Body of pancreas (tissue), 4 donors: ENCODE data around the gene ITGB2.

Experiments
- CTCF ChIP-seq, 7 experiments: fragments of 450-650 bp in 4 of 7; fragments of 200-600 bp in 3 of 7; sonication (generic) in 3 of 7; IDR thresholded peaks; one replicate each; pipeline ENCODE4 v1.5.1; 2016 to 2019; ENCODE audit warnings: antibody characterized with exemption in 7 of 7
- POLR2A ChIP-seq, 3 donors: fragments of 450-650 bp; IDR thresholded peaks; one replicate each; pipeline ENCODE4 v1.6.1; 2016; ENCODE audit warnings: antibody characterized with exemption in 3 of 3, mild to moderate bottlenecking in 2 of 3

GRCh38 chr21:44913425-44914175 is 7.1 kb downstream of the ITGB2 start:
- TF ChIP-seq POLR2A (IDR thresholded peaks at IDR 0.05) (no peak), CTCF (IDR thresholded peaks at IDR 0.05) (no peak)
